Trophoblast cell (in vitro differentiated cells and primary cell): ENCODE data around the gene KANSL3.

Experiments
- DNase-seq, 2 donors: peaks; one replicate each; pipeline ENCODE4 v3.0.0-alpha.2; 2016
- H2AFZ ChIP-seq: 2 replicates; pipeline ENCODE4 v1.6.1; 2013; ENCODE audit warnings: low read length, moderate library complexity, mild to moderate bottlenecking; ENCODE audit not compliant: insufficient read depth, poor library complexity
- H2AK5ac ChIP-seq: 2 replicates; pipeline ENCODE4 v1.6.1; 2013; ENCODE audit warnings: mild to moderate bottlenecking, low read length
- H2BK120ac ChIP-seq: 2 replicates; pipeline ENCODE4 v1.6.1; 2013; ENCODE audit warnings: low read length, mild to moderate bottlenecking, moderate library complexity; ENCODE audit not compliant: insufficient read depth, poor library complexity
- H2BK12ac ChIP-seq: 2 replicates; pipeline ENCODE4 v1.6.1; 2013; ENCODE audit warnings: mild to moderate bottlenecking, low read length, moderate library complexity
- H2BK5ac ChIP-seq: 2 replicates; pipeline ENCODE4 v1.6.1; 2013; ENCODE audit warnings: low read length, low read depth, moderate library complexity, mild to moderate bottlenecking; ENCODE audit not compliant: poor library complexity
- H3K14ac ChIP-seq: 2 replicates; pipeline ENCODE4 v1.6.1; 2013; ENCODE audit warnings: mild to moderate bottlenecking, low read length
- H3K18ac ChIP-seq: 2 replicates; pipeline ENCODE4 v1.6.1; 2013; ENCODE audit warnings: mild to moderate bottlenecking, low read length
- H3K23ac ChIP-seq: 2 replicates; pipeline ENCODE4 v1.6.1; 2013; ENCODE audit warnings: low read length
- H3K27ac ChIP-seq: 2 replicates; pipeline ENCODE4 v1.5.1; 2013; ENCODE audit warnings: low read depth, mild to moderate bottlenecking, inconsistent platforms, low read length, moderate library complexity
- H3K27me3 ChIP-seq: 2 replicates; pipeline ENCODE4 v1.6.1; 2013; ENCODE audit warnings: inconsistent platforms, mild to moderate bottlenecking, low read length, moderate library complexity; ENCODE audit not compliant: insufficient read depth
- H3K36me3 ChIP-seq, 2 experiments: 1 replicate in 1 of 2; 2 replicates in 1 of 2; pipeline ENCODE4 v1.6.1; 2013; ENCODE audit warnings: low read length in 2 of 2, mild to moderate bottlenecking in 2 of 2, moderate library complexity in 1 of 2; ENCODE audit not compliant: insufficient read depth in 2 of 2, control insufficient read depth in 1 of 2
- H3K4ac ChIP-seq: 2 replicates; pipeline ENCODE4 v1.6.1; 2013; ENCODE audit warnings: low read depth, mild to moderate bottlenecking, low read length, moderate library complexity
- H3K4me1 ChIP-seq, 2 experiments: 1 replicate in 1 of 2; 2 replicates in 1 of 2; pipeline ENCODE4 v1.6.1; 2013; ENCODE audit warnings: low read length in 2 of 2, mild to moderate bottlenecking in 2 of 2, moderate library complexity in 1 of 2; ENCODE audit not compliant: insufficient read depth in 2 of 2, control insufficient read depth in 1 of 2
- H3K4me2 ChIP-seq: 2 replicates; pipeline ENCODE4 v1.6.1; 2013; ENCODE audit warnings: inconsistent platforms, mild to moderate bottlenecking, low read length, moderate library complexity
- H3K4me3 ChIP-seq: 2 replicates; pipeline ENCODE4 v1.5.1; 2013; ENCODE audit warnings: mild to moderate bottlenecking, low read depth, low read length, inconsistent platforms
- H3K79me1 ChIP-seq: one replicate; pipeline ENCODE4 v1.6.1; 2013; ENCODE audit warnings: low read length
- H3K79me2 ChIP-seq: 2 replicates; pipeline ENCODE4 v1.6.1; 2013; ENCODE audit warnings: low read length, mild to moderate bottlenecking; ENCODE audit not compliant: control insufficient read depth, insufficient read depth, poor library complexity
- H3K9ac ChIP-seq: 2 replicates; pipeline ENCODE4 v1.6.1; 2013; ENCODE audit warnings: mild to moderate bottlenecking, low read length
- H3K9me3 ChIP-seq: 2 replicates; pipeline ENCODE4 v1.6.1; 2013; ENCODE audit warnings: low read depth, mild to moderate bottlenecking, control low read depth, inconsistent platforms, low read length; ENCODE audit not compliant: insufficient read depth
- H4K12ac ChIP-seq: 2 replicates; pipeline ENCODE4 v1.6.1; 2013; ENCODE audit warnings: low read depth, mild to moderate bottlenecking, low read length, moderate library complexity
- H4K8ac ChIP-seq: 2 replicates; pipeline ENCODE4 v1.6.1; 2013; ENCODE audit warnings: low read depth, mild to moderate bottlenecking, low read length, moderate library complexity
- H4K91ac ChIP-seq: one replicate; pipeline ENCODE4 v1.6.1; 2013; ENCODE audit warnings: low read depth, mild to moderate bottlenecking, low read length, moderate library complexity
- WGBS: extraction: QIAGEN DNeasy Blood & Tissue Kit; methylation state at CpG from one replicate; pipeline ENCODE4 v1.1.7; 2013; ENCODE audit warnings: missing lambda C conversion rate; ENCODE audit not compliant: insufficient read length, insufficient coverage; ENCODE audit errors: extremely low coverage; 5-methylcytosine and 5-hydroxymethylcytosine counted together

The KANSL3 gene

GRCh38 chr2:96594282-96594681 is 43.8 kb downstream of the KANSL3 start:
- DNase-seq: no peak
- Histone ChIP-seq H3K9ac (no peak overlapping the region), H3K4me2 (no peak overlapping the region), H3K18ac (no peak overlapping the region), H2BK5ac (no peak overlapping the region), H3K4me1 (no peaks in the 10 kb centered on the region), H3K27ac (no peak overlapping the region), H2BK120ac (no peak overlapping the region), H3K4ac (no peak overlapping the region), H3K27me3 (no peaks in the 10 kb centered on the region), H2AK5ac (no peak overlapping the region), H3K79me2 (no peaks in the 10 kb centered on the region), H3K4me3 (no peak overlapping the region), H3K14ac (no peak overlapping the region), H3K9me3 (no peaks in the 10 kb centered on the region), H3K79me1 (no peaks in the 10 kb centered on the region), H4K91ac (no peak overlapping the region), H2AFZ (no peak overlapping the region), H3K36me3 (peaks cover 26 to 45% of the 10 kb centered on the region in 2 experiments), H2BK12ac (no peak overlapping the region), H3K23ac (no peak overlapping the region), H4K12ac (no peak overlapping the region), H4K8ac (no peak overlapping the region)
- WGBS: no CpG with 5 or more reads among the region's 3 CpGs

DNA sequence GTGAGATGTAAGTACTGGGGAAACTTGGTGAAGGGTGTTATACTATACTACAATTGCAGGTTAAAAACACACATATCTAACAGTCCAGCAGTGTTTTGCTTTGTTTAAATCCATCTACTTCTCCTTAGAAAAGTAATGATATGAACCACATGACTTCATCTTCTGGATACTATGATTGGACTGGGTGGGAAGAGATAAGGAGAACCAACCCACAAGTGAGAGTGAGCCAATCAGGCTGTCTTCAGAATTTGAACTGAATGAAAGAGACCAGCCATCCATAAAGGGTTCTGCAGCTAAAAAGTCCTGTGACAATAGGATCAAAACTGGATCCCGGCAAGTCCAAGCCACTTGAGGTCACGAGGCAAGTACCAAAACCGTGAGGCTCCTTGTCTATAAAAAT is 46.6 kb downstream of the KANSL3 start:
- Histone ChIP-seq H3K14ac (no peak overlapping the region), H3K4me1 (no peaks in the 10 kb centered on the region), H2BK12ac (no peak overlapping the region), H4K12ac (no peak overlapping the region), H3K9ac (no peak overlapping the region), H3K18ac (no peak overlapping the region), H2BK5ac (no peak overlapping the region), H2BK120ac (no peak overlapping the region), H3K23ac (no peak overlapping the region), H3K4me2 (no peak overlapping the region), H3K4me3 (no peak overlapping the region), H3K79me2 (no peaks in the 10 kb centered on the region), H4K91ac (no peak overlapping the region), H3K36me3 (peaks cover 21 to 41% of the 10 kb centered on the region in 2 experiments), H4K8ac (no peak overlapping the region), H3K79me1 (no peaks in the 10 kb centered on the region), H3K4ac (no peak overlapping the region), H3K27me3 (no peaks in the 10 kb centered on the region), H2AK5ac (no peak overlapping the region), H2AFZ (no peak overlapping the region), H3K9me3 (no peaks in the 10 kb centered on the region), H3K27ac (no peak overlapping the region)
- DNase-seq: no peak
- WGBS: no CpG with 5 or more reads among the region's 3 CpGs

- Histone ChIP-seq H3K36me3 (peaks cover 17 to 37% of the 10 kb centered on the region in 2 experiments), H2AFZ (no peak overlapping the region), H3K9ac (no peak overlapping the region), H3K4ac (no peak overlapping the region), H4K8ac (no peak overlapping the region), H2BK12ac (no peak overlapping the region), H3K27ac (no peak overlapping the region), H4K91ac (no peak overlapping the region), H3K4me1 (no peaks in the 10 kb centered on the region), H3K18ac (no peak overlapping the region), H3K4me3 (no peak overlapping the region), H3K23ac (no peak overlapping the region), H4K12ac (no peak overlapping the region), H3K79me1 (no peaks in the 10 kb centered on the region), H3K9me3 (no peaks in the 10 kb centered on the region), H2BK5ac (no peak overlapping the region), H3K79me2 (no peaks in the 10 kb centered on the region), H3K4me2 (no peak overlapping the region), H3K27me3 (no peaks in the 10 kb centered on the region), H2AK5ac (no peak overlapping the region), H2BK120ac (no peak overlapping the region), H3K14ac (no peak overlapping the region)
- no peak for DNase-seq
- WGBS: no CpG with 5 or more reads among the region's 2 CpGs
Measured at GRCh38 chr2:96591054-96591453, 47.1 kb downstream of the KANSL3 start.

DNA sequence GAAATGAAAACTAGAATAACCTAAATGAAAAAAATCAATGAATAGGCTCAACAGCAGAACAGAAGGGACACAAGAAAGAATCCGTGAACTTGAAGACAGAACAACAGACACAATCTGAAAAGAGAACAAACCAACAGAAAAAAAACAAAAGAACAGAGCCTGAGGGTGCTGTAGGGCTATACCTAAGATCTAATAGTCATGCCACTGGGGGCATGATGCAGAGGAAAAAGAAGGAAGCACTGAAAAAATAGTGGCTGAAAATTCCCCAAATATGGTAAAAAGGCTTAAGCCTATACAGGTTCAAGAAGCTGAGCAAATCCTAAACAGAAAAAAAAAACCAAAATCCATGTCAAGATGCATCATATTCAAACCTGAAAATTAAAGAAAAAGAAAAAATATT is 50.3 kb downstream of the KANSL3 start:
- Histone ChIP-seq H3K14ac (no peak overlapping the region), H3K4ac (no peak overlapping the region), H3K79me1 (no peaks in the 10 kb centered on the region), H3K4me1 (peaks cover 0 to 2% of the 10 kb centered on the region in 2 experiments), H3K9ac (no peak overlapping the region), H3K23ac (no peak overlapping the region), H4K8ac (no peak overlapping the region), H4K12ac (no peak overlapping the region), H3K4me2 (no peak overlapping the region), H3K36me3 (peaks cover 4 to 13% of the 10 kb centered on the region in 2 experiments), H3K79me2 (no peaks in the 10 kb centered on the region), H2AFZ (no peak overlapping the region), H4K91ac (no peak overlapping the region), H3K18ac (no peak overlapping the region), H3K27me3 (no peaks in the 10 kb centered on the region), H2BK5ac (no peak overlapping the region), H3K27ac (no peak overlapping the region), H3K9me3 (no peaks in the 10 kb centered on the region), H3K4me3 (no peak overlapping the region), H2BK12ac (no peak overlapping the region), H2AK5ac (no peak overlapping the region), H2BK120ac (no peak overlapping the region)
- DNase-seq: no peak
- no CpG with 5 or more reads among the region's 1 CpG for WGBS
